Measurements from ENCODE around the gene ZC3H13. TPM values are rescaled to one million over a fixed set of nuclear protein-coding genes. Genes with fewer than 3 reads are reported as not detected.

The ZC3H13 gene
- total RNA-seq, 1 experiment from 2014 or later: 378 TPM

- no peak overlapping the region for H3K4me3 ChIP-seq (ENCODE audit: low read depth, low read length, poor library complexity, severe bottlenecking)
- intact Hi-C loops (cut with micrococcal nuclease; ENCODE audit: unreplicated experiment): no loop called here
- H3K36me3 ChIP-seq (ENCODE audit: insufficient read depth, low read length, poor library complexity, severe bottlenecking): peaks cover 7% of the 10 kb centered on the region
- TF ChIP-seq EZH2 (IDR thresholded peaks at IDR 0.05; ENCODE audit: borderline replicate concordance, low read depth, low read length, poor library complexity, severe bottlenecking) (no peak), CTCF (conservative IDR thresholded peaks at IDR 0.05; ENCODE audit: low read depth, low read length) (no peak)
- CTCF ChIA-PET: no interaction called here
- no peaks in the 10 kb centered on the region for H3K27me3 ChIP-seq (replicated peaks; ENCODE audit: insufficient read depth, low read depth, low read length, poor library complexity)
- H3K27ac ChIP-seq (ENCODE audit: low read depth, low read length, poor library complexity, severe bottlenecking): peak overlapping the region; percentile 76
- no peak for DNase-seq (ENCODE audit: low spot score)
- H3K4me1 ChIP-seq (ENCODE audit: insufficient read depth, low read length, poor library complexity, severe bottlenecking): peaks cover 37% of the 10 kb centered on the region
- BruUV-seq (replicated peaks): no TSS peak
- H3K9me3 ChIP-seq (ENCODE audit: low read depth, low read length, poor library complexity, severe bottlenecking): no peaks in the 10 kb centered on the region
- POLR2A ChIA-PET (ENCODE audit: low non-redundant PET): no interaction called here
These were observed 48.5 kb upstream of the ZC3H13 start for GRCh38 chr13:46101002-46101401.

GRCh38 chr13:46100191-46100815, 47.8 kb upstream of the ZC3H13 start:
- peaks cover 7% of the 10 kb centered on the region for H3K36me3 ChIP-seq (ENCODE audit: insufficient read depth, low read length, poor library complexity, severe bottlenecking)
- no peaks in the 10 kb centered on the region for H3K27me3 ChIP-seq (replicated peaks; ENCODE audit: insufficient read depth, low read depth, low read length, poor library complexity)
- TF ChIP-seq EZH2 (IDR thresholded peaks at IDR 0.05; ENCODE audit: borderline replicate concordance, low read depth, low read length, poor library complexity, severe bottlenecking) (no peak), CTCF (conservative IDR thresholded peaks at IDR 0.05; ENCODE audit: low read depth, low read length) (no peak)
- H3K9me3 ChIP-seq (ENCODE audit: low read depth, low read length, poor library complexity, severe bottlenecking): no peaks in the 10 kb centered on the region
- ChIA-PET POLR2A (ENCODE audit: low non-redundant PET) (no interaction called here), CTCF (no interaction called here)
- no TSS peak for BruUV-seq (replicated peaks)
- peaks cover 37% of the 10 kb centered on the region for H3K4me1 ChIP-seq (ENCODE audit: insufficient read depth, low read length, poor library complexity, severe bottlenecking)
- H3K4me3 ChIP-seq (ENCODE audit: low read depth, low read length, poor library complexity, severe bottlenecking): no peak overlapping the region
- no peak for DNase-seq (ENCODE audit: low spot score)
- intact Hi-C loops (cut with micrococcal nuclease; ENCODE audit: unreplicated experiment): no loop called here
- H3K27ac ChIP-seq (ENCODE audit: low read depth, low read length, poor library complexity, severe bottlenecking): peak overlapping the region; percentile 76

GRCh38 chr13:46097663-46098062, 45.1 kb upstream of the ZC3H13 start:
- H3K36me3 ChIP-seq (ENCODE audit: insufficient read depth, low read length, poor library complexity, severe bottlenecking): peaks cover 7% of the 10 kb centered on the region

More at GRCh38 chr13:46097663-46098062, 45.1 kb upstream of the ZC3H13 start:
- no peaks in the 10 kb centered on the region for H3K9me3 ChIP-seq (ENCODE audit: low read depth, low read length, poor library complexity, severe bottlenecking)
- ChIA-PET POLR2A (ENCODE audit: low non-redundant PET) (no interaction called here), CTCF (no interaction called here)
- peaks cover 28% of the 10 kb centered on the region for H3K4me1 ChIP-seq (ENCODE audit: insufficient read depth, low read length, poor library complexity, severe bottlenecking)
- TF ChIP-seq EZH2 (IDR thresholded peaks at IDR 0.05; ENCODE audit: borderline replicate concordance, low read depth, low read length, poor library complexity, severe bottlenecking) (no peak), CTCF (conservative IDR thresholded peaks at IDR 0.05; ENCODE audit: low read depth, low read length) (no peak)
- intact Hi-C loops (cut with micrococcal nuclease; ENCODE audit: unreplicated experiment): no loop called here
- no peak overlapping the region for H3K4me3 ChIP-seq (ENCODE audit: low read depth, low read length, poor library complexity, severe bottlenecking)
- no peak overlapping the region for H3K27ac ChIP-seq (ENCODE audit: low read depth, low read length, poor library complexity, severe bottlenecking)
- no peaks in the 10 kb centered on the region for H3K27me3 ChIP-seq (replicated peaks; ENCODE audit: insufficient read depth, low read depth, low read length, poor library complexity)
- DNase-seq (ENCODE audit: low spot score): no peak
- BruUV-seq (replicated peaks): no TSS peak

Measured in A673 (cell line).